SK-N-SH (cell line): Measurements from ENCODE around the gene IL1F10. TPM values are rescaled to one million over a fixed set of nuclear protein-coding genes. Genes with fewer than 3 reads are reported as not detected.

Source experiments
- CTCF ChIA-PET: fragments of 300-600, 350-600 bp; formaldehyde crosslinking; extraction: SDS; loops from one replicate; lab custom pipeline; 2021; lab: Yijun Ruan, JAX
- POLR2A ChIA-PET: fragments of 350-600 bp; sonication (Branson Sonifier 250); formaldehyde crosslinking; extraction: SDS; loops from one replicate; lab custom pipeline; 2020; ENCODE audit warnings: antibody characterized with exemption, inconsistent platforms; lab: Yijun Ruan, JAX
- DNase-seq: peaks from one replicate; pipeline ENCODE4 v3.0.0; 2012
- H2AFZ ChIP-seq: fragments of 200-600 bp; sonication (generic); 2 replicates; pipeline ENCODE4 v1.8.1; 2016; ENCODE audit warnings: antibody characterized with exemption, mild to moderate bottlenecking, low read depth
- H3F3A ChIP-seq: fragments of 200-600 bp; sonication (generic); replicated peaks from 2 replicates; pipeline ENCODE3; 2016; ENCODE audit warnings: antibody characterized with exemption, mild to moderate bottlenecking; ENCODE audit not compliant: insufficient read depth
- H3K27ac ChIP-seq, 2 experiments: fragments of 200-500 bp in 1 of 2; fragments of 200-600 bp in 1 of 2; sonication (Bioruptor generic) in 1 of 2; sonication (generic), shearing (Covaris generic) in 1 of 2; 2 replicates each; pipeline versions ENCODE4 v1.5.1 to v1.6.1; 2014 to 2016; ENCODE audit warnings: low read depth in 2 of 2, inconsistent platforms in 1 of 2, low read length in 1 of 2, mild to moderate bottlenecking in 1 of 2, mixed read lengths in 1 of 2
- H3K27me3 ChIP-seq: fragments of 200-600 bp; sonication (generic), shearing (Covaris generic); 2 replicates; pipeline ENCODE4 v1.6.1; 2016; ENCODE audit warnings: mixed run types; ENCODE audit not compliant: insufficient read depth
- H3K36me3 ChIP-seq, 2 experiments: fragments of 200-500 bp in 1 of 2; fragments of 200-600 bp in 1 of 2; sonication (Bioruptor generic) in 1 of 2; sonication (generic) in 1 of 2; replicated peaks in 1 of 2; 2 replicates each; pipeline versions ENCODE3 to v1.5.1; 2014 to 2016; ENCODE audit warnings: low read length in 1 of 2, mild to moderate bottlenecking in 1 of 2; ENCODE audit not compliant: insufficient read depth in 2 of 2, control insufficient read depth in 1 of 2
- H3K4me1 ChIP-seq, 2 experiments: fragments of 200-500 bp in 1 of 2; fragments of 200-600 bp in 1 of 2; sonication (Bioruptor generic) in 1 of 2; sonication (generic), shearing (Covaris generic) in 1 of 2; 2 replicates each; pipeline versions ENCODE4 v1.5.1 to v1.6.1; 2014 to 2016; ENCODE audit warnings: low read depth in 1 of 2, low read length in 1 of 2, mixed run types in 1 of 2; ENCODE audit not compliant: insufficient read depth in 2 of 2, control insufficient read depth in 1 of 2
- H3K4me2 ChIP-seq: fragments of 200-600 bp; sonication (generic), shearing (Covaris generic); 2 replicates; pipeline ENCODE4 v1.6.1; 2017; ENCODE audit warnings: mixed run types
- H3K4me3 ChIP-seq, 2 experiments: fragments of 200-500 bp in 1 of 2; fragments of 200-600 bp in 1 of 2; sonication (Bioruptor generic) in 1 of 2; sonication (generic), shearing (Covaris generic) in 1 of 2; 2 replicates each; pipeline versions ENCODE4 v1.5.1 to v1.8.1; 2014 to 2016; ENCODE audit warnings: low read depth in 2 of 2, inconsistent platforms in 1 of 2, low read length in 1 of 2, mild to moderate bottlenecking in 1 of 2, mixed read lengths in 1 of 2, moderate library complexity in 1 of 2
- H3K79me2 ChIP-seq: fragments of 200-600 bp; sonication (generic); 2 replicates; pipeline ENCODE4 v1.8.1; 2017; ENCODE audit warnings: mild to moderate bottlenecking; ENCODE audit not compliant: insufficient read depth
- H3K9ac ChIP-seq: fragments of 200-600 bp; sonication (generic); 2 replicates; pipeline ENCODE4 v1.6.1; 2017; ENCODE audit warnings: mixed run types
- H3K9me2 ChIP-seq: fragments of 200-600 bp; sonication (generic); 2 replicates; pipeline ENCODE4 v1.6.1; 2017; ENCODE audit warnings: mixed run types
- H3K9me3 ChIP-seq: fragments of 200-600 bp; sonication (generic); 2 replicates; pipeline ENCODE4 v1.6.1; 2017; ENCODE audit warnings: mixed run types, mild to moderate bottlenecking, moderate library complexity
- H4K20me1 ChIP-seq: fragments of 200-600 bp; sonication (generic); 2 replicates; pipeline ENCODE4 v1.6.1; 2017; ENCODE audit warnings: mild to moderate bottlenecking, mixed run types; ENCODE audit not compliant: insufficient read depth
- ELF1 ChIP-seq: IDR thresholded peaks from 2 replicates; pipeline ENCODE4 v1.4.0; 2012
- FOXJ3 ChIP-seq: sonication (generic); formaldehyde crosslinking; IDR thresholded peaks from 2 replicates; pipeline ENCODE4 v1.5.1; 2020; ENCODE audit warnings: mild to moderate bottlenecking, missing genetic modification reagents
- RFX5 ChIP-seq: IDR thresholded peaks from 2 replicates; pipeline ENCODE4 v1.6.1; 2012; ENCODE audit warnings: mild to moderate bottlenecking, improper control_type of control experiment, low read length
- SIN3A ChIP-seq: IDR thresholded peaks from 2 replicates; pipeline ENCODE4 v1.6.1; 2012; ENCODE audit warnings: low read depth, mild to moderate bottlenecking, low read length, moderate library complexity, borderline replicate concordance
- TAF1 ChIP-seq: IDR thresholded peaks from 2 replicates; pipeline ENCODE4 v1.6.1; 2012; ENCODE audit warnings: low read depth, mild to moderate bottlenecking, low read length, moderate library complexity, borderline replicate concordance
- YY1 ChIP-seq: IDR thresholded peaks from 2 replicates; pipeline ENCODE4 v1.4.0; 2012; ENCODE audit warnings: low read depth, mild to moderate bottlenecking
- WGBS: methylation state at CpG from one replicate; pipeline ENCODE4 v1.1.6; 2017; ENCODE audit warnings: low lambda C conversion rate; 5-methylcytosine and 5-hydroxymethylcytosine counted together
- polyA plus RNA-seq, 3 experiments: library from polyadenylated mRNA; depleted of rRNA; stranded (reverse); fragments of >200 nt; gene quantifications; 2 replicates each; pipeline ENCODE4 v1.2.3, GENCODE V29; 2012
- TF ChIP-seq, protein P1 (sequence below): fragments of 150-350 bp; IDR thresholded peaks from 2 replicates; pipeline ENCODE4 v1.6.1; 2016; ENCODE audit warnings: mild to moderate bottlenecking, low read depth, low read length
- TF ChIP-seq, protein P2 (sequence below): IDR thresholded peaks from 2 replicates; pipeline ENCODE4 v1.4.0; 2012; ENCODE audit warnings: low read depth, borderline replicate concordance
- TF ChIP-seq, protein P3 (sequence below): fragments of 200-600 bp; sonication (generic); IDR thresholded peaks from 2 replicates; pipeline ENCODE4 v1.6.1; 2017; ENCODE audit warnings: antibody characterized with exemption, mild to moderate bottlenecking, moderate library complexity
- TF ChIP-seq, protein P4 (sequence below): IDR thresholded peaks from 2 replicates; pipeline ENCODE4 v1.4.0; 2012; ENCODE audit warnings: low read depth
- TF ChIP-seq, protein P5 (sequence below): IDR thresholded peaks from 2 replicates; pipeline ENCODE4 v1.6.1; 2012; ENCODE audit warnings: mild to moderate bottlenecking, low read depth, low read length, moderate library complexity

Gene IL1F10
- polyA plus RNA-seq, 1 of the 3 experiments (the other 2 are of a cell fraction), result not detected

DNA sequence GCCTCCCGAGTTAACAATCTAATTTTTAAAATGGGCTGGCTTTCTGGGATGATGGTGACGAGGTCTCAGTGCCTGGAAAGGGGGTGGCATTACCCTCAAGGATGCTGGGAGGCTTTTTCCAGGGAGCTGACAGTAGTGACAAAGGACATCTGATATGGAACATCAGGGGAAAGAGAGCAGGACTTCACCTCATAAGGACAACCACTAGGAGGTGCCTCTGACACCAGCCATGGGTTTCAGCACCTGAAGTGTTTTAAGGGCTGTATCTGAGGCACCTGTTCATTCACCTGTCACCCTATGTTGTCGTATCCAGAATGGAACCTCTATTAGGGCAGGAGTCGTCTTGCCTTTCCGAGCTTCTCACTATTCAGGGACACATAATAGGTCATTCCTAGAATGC, 25.9 kb upstream of the IL1F10 start:
- H4K20me1 ChIP-seq, result no peaks in the 10 kb centered on the region
- H3K79me2 ChIP-seq, result no peaks in the 10 kb centered on the region
- H3K27me3 ChIP-seq, result peaks cover 5% of the 10 kb centered on the region; the same call in 1 of the 2 replicates
- no peak overlapping the region for H3K4me2 ChIP-seq
- no peak overlapping the region for H3K27ac ChIP-seq
- H3K4me3 ChIP-seq, result no peak overlapping the region
- TF ChIP-seq RFX5, result no peak
- TF ChIP-seq, all 33 proteins: peak for 0
- Histone ChIP-seq H3K36me3 (no peaks in the 10 kb centered on the region), H3K9me3 (no peaks in the 10 kb centered on the region), H3K9me2 (no peaks in the 10 kb centered on the region), H3K4me1 (no peaks in the 10 kb centered on the region), H3K9ac (no peak overlapping the region), H3F3A (no peaks in the 10 kb centered on the region), H2AFZ (no peak overlapping the region)
- ChIA-PET CTCF (interaction anchor here (0.6 to 1.1 kb wide), 3 partner anchors 9 to 705 kb away, joined by 3 read pairs; no protein-coding TSS in a partner anchor), POLR2A (no interaction called here)
- 4% methylated on average over 5 of the region's 5 CpGs for WGBS
- DNase-seq, result no peak

DNA sequence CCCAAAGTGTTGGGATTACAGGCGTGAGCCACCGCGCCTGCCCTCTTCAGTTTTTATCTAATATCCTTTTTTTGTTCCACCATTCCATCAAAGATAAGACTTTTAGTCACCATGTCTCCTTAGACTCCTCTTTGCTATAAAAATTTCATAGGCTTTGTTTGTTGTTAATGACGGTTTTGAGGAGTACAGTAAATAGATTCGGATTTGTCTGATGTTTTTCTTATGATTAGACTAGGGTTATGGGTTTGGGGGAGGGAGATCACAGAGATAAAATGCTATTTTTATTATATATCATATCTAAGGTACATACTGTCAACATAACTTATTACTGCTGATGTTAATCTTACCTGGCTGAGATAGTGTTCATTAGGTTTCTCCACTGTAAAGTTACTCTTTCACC, 21.3 kb upstream of the IL1F10 start:
- Histone ChIP-seq H3K4me3 (no peak overlapping the region), H3K9me3 (no peaks in the 10 kb centered on the region), H3K9me2 (no peaks in the 10 kb centered on the region), H3K79me2 (no peaks in the 10 kb centered on the region), H3K27me3 (peaks cover 5% of the 10 kb centered on the region; the same call in 1 of the 2 replicates), H2AFZ (no peak overlapping the region), H3K4me1 (no peaks in the 10 kb centered on the region), H3K9ac (no peak overlapping the region), H3K4me2 (no peak overlapping the region), H3K27ac (no peak overlapping the region)
- 35% methylated on average over 5 of the region's 5 CpGs for WGBS
- POLR2A ChIA-PET, result no interaction called here
- TF ChIP-seq, protein P1, sequence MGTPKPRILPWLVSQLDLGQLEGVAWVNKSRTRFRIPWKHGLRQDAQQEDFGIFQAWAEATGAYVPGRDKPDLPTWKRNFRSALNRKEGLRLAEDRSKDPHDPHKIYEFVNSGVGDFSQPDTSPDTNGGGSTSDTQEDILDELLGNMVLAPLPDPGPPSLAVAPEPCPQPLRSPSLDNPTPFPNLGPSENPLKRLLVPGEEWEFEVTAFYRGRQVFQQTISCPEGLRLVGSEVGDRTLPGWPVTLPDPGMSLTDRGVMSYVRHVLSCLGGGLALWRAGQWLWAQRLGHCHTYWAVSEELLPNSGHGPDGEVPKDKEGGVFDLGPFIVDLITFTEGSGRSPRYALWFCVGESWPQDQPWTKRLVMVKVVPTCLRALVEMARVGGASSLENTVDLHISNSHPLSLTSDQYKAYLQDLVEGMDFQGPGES, result no peak
- TF ChIP-seq FOXJ3 (CRISPR knock-in tag) (no peak), SIN3A (no peak), TAF1 (no peak), YY1 (no peak), ELF1 (no peak), RFX5 (no peak)
- TF ChIP-seq, protein P2, sequence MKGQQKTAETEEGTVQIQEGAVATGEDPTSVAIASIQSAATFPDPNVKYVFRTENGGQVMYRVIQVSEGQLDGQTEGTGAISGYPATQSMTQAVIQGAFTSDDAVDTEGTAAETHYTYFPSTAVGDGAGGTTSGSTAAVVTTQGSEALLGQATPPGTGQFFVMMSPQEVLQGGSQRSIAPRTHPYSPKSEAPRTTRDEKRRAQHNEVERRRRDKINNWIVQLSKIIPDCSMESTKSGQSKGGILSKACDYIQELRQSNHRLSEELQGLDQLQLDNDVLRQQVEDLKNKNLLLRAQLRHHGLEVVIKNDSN, result no peak
- TF ChIP-seq, protein P3, sequence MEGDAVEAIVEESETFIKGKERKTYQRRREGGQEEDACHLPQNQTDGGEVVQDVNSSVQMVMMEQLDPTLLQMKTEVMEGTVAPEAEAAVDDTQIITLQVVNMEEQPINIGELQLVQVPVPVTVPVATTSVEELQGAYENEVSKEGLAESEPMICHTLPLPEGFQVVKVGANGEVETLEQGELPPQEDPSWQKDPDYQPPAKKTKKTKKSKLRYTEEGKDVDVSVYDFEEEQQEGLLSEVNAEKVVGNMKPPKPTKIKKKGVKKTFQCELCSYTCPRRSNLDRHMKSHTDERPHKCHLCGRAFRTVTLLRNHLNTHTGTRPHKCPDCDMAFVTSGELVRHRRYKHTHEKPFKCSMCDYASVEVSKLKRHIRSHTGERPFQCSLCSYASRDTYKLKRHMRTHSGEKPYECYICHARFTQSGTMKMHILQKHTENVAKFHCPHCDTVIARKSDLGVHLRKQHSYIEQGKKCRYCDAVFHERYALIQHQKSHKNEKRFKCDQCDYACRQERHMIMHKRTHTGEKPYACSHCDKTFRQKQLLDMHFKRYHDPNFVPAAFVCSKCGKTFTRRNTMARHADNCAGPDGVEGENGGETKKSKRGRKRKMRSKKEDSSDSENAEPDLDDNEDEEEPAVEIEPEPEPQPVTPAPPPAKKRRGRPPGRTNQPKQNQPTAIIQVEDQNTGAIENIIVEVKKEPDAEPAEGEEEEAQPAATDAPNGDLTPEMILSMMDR, result no peak
- TF ChIP-seq, protein P4, sequence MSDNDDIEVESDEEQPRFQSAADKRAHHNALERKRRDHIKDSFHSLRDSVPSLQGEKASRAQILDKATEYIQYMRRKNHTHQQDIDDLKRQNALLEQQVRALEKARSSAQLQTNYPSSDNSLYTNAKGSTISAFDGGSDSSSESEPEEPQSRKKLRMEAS, result no peak
- TF ChIP-seq, protein P5, sequence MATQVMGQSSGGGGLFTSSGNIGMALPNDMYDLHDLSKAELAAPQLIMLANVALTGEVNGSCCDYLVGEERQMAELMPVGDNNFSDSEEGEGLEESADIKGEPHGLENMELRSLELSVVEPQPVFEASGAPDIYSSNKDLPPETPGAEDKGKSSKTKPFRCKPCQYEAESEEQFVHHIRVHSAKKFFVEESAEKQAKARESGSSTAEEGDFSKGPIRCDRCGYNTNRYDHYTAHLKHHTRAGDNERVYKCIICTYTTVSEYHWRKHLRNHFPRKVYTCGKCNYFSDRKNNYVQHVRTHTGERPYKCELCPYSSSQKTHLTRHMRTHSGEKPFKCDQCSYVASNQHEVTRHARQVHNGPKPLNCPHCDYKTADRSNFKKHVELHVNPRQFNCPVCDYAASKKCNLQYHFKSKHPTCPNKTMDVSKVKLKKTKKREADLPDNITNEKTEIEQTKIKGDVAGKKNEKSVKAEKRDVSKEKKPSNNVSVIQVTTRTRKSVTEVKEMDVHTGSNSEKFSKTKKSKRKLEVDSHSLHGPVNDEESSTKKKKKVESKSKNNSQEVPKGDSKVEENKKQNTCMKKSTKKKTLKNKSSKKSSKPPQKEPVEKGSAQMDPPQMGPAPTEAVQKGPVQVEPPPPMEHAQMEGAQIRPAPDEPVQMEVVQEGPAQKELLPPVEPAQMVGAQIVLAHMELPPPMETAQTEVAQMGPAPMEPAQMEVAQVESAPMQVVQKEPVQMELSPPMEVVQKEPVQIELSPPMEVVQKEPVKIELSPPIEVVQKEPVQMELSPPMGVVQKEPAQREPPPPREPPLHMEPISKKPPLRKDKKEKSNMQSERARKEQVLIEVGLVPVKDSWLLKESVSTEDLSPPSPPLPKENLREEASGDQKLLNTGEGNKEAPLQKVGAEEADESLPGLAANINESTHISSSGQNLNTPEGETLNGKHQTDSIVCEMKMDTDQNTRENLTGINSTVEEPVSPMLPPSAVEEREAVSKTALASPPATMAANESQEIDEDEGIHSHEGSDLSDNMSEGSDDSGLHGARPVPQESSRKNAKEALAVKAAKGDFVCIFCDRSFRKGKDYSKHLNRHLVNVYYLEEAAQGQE, result no peak
- TF ChIP-seq, all 33 proteins: peak for 0
- CTCF ChIA-PET, result interaction anchor here (1.1 kb wide), 1 partner anchor 87 kb away, joined by 4 read pairs; no protein-coding TSS in a partner anchor
- H3K36me3 ChIP-seq, result no peaks in the 10 kb centered on the region
- DNase-seq, result no peak
- no peaks in the 10 kb centered on the region for H3F3A ChIP-seq
- H4K20me1 ChIP-seq, result no peaks in the 10 kb centered on the region
